VCaP (cell line): ENCODE results near the gene RNF14.

Experiments used
- H3K27ac ChIP-seq: fragments of 450-650 bp; 2 replicates; pipeline ENCODE4 v1.5.1; 2017
- TF ChIP-seq, protein P1 (sequence below): fragments of 450-650 bp; conservative IDR thresholded peaks from 2 replicates; pipeline ENCODE4 v1.5.1; 2017; ENCODE audit warnings: mild to moderate bottlenecking, moderate library complexity

RNF14 gene

DNA sequence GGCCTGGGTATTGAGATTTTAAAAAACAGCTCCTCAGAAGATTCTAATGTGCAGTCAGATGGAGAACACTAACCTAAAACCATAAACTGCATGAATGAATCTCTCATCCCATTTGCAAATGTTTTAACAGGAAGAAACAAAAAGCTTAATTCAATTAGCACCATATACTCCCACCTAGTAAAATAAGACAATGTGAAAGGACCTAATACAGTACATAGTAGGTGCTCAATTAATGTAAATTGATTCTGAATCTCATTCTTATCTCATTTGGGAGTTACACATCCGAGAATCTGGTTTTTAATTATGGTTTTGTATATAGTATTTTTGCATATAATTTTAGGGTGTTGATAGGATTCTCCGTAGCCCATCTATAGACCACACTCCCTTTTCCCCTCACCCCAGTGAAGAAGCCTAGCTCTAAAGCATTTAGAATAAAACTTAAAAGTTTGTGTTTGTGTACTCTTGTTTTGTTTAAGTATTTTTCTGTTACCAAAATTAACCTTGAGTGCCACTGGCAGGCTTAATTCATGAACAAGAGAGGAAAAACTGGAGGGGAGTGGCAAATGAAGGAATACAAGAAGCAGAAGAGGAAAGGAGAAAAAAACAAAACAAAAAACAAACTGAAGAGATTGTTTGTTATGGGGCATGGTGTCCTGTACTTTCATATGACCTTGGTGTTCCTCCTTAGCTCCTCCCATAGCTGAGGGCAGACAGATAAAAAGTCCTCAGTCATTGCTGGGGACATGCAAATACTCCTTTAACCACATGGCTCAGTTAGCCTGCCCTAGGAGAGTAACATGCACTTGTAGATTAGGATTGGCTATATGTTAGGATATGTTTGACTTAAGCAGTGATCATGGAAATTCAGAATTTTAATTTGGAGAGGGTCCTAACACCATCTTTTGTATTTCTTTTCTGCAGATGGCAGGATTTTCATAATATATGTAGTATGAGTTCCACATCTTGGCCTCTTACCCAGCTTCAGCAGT, 1.2 kb downstream of the RNF14 start:
- H3K27ac ChIP-seq = peak overlapping the region; percentile 90
- TF ChIP-seq, protein P1, sequence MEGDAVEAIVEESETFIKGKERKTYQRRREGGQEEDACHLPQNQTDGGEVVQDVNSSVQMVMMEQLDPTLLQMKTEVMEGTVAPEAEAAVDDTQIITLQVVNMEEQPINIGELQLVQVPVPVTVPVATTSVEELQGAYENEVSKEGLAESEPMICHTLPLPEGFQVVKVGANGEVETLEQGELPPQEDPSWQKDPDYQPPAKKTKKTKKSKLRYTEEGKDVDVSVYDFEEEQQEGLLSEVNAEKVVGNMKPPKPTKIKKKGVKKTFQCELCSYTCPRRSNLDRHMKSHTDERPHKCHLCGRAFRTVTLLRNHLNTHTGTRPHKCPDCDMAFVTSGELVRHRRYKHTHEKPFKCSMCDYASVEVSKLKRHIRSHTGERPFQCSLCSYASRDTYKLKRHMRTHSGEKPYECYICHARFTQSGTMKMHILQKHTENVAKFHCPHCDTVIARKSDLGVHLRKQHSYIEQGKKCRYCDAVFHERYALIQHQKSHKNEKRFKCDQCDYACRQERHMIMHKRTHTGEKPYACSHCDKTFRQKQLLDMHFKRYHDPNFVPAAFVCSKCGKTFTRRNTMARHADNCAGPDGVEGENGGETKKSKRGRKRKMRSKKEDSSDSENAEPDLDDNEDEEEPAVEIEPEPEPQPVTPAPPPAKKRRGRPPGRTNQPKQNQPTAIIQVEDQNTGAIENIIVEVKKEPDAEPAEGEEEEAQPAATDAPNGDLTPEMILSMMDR = no peak

DNA sequence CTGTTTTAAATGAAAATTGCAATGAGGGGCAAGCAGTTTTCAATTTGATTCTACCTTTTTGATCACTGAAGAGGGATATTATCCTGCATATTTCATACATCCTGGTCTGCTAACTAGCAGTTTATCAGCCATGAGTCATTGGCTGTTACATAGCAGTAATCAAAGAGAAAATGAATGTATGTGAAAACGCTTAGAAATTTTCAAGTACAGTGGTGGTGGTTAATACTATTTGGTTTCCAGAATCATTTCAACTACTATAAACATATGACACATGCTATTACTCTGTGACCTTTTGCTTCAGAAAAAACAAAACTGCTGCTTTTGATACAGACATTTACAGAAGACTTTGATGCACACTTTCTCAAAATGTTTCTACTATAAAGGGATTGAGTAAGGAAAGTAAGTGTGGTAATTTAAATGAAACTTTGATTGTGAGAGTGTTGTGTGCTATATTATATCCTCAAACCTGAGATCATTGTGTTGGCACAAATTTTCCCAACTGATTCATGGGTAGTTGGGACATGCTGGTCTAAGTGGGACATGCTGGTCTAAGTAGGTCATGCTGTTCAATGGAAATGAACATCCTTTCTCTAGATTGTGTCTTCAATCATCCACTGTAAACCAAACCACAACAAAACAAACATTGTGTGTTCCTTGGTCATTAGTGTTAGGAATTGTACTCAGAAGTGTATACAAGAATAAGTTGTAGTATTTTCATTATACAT, 5.1 kb downstream of the RNF14 start:
- TF ChIP-seq, protein P1 = no peak
- H3K27ac ChIP-seq = no peak overlapping the region

DNA sequence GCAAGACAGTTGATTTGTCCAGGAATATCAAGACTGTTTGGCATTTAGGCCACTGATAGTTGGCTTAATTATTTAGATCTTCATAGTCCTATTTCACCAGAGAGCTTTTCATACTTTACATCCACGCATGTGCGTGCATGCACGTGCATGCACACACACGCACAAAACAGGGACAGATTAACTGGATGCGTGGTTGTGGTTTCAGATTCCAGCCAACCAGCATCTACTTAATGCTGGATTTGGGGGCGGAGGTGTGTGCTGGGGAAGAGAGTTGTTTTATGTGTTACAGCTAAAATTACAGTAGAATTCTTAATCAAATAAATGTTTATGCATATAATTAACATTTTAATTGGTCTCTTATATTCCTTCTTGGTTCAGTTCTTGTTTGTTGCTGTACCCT, 7.3 kb downstream of the RNF14 start:
- TF ChIP-seq, protein P1 = no peak
- H3K27ac ChIP-seq = peak overlapping the region; percentile 74

DNA sequence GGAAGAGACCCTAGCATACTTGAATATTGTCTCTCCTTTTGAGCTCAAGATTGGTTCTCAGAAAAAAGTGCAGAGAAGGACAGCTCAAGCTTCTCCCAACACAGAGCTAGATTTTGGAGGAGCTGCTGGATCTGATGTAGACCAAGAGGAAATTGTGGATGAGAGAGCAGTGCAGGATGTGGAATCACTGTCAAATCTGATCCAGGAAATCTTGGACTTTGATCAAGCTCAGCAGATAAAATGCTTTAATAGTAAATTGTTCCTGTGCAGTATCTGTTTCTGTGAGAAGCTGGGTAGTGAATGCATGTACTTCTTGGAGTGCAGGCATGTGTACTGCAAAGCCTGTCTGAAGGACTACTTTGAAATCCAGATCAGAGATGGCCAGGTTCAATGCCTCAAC, 9.5 kb downstream of the RNF14 start:
- TF ChIP-seq, protein P1 = no peak
- peak overlapping the region; percentile 74 for H3K27ac ChIP-seq

DNA sequence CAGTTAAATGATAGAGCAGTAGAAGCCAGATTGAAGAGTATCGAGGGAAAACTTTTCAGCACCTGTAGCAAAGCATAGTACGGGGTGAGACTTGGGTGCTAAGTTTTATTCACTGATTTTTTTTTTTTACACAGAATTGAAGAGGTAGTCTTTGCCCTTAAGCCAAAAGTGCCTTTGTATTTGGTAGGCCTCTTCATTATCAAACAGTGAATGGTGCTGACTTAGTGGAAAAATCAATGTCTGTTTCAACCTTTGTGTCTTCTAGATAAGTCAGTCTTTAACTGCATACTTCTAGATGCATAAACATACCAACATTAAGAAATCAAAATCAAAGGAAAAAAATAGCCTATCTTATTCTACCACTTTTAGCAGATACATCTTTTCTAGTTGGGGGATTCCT, 13.7 kb downstream of the RNF14 start:
- TF ChIP-seq, protein P1 = no peak
- H3K27ac ChIP-seq = no peak overlapping the region

DNA sequence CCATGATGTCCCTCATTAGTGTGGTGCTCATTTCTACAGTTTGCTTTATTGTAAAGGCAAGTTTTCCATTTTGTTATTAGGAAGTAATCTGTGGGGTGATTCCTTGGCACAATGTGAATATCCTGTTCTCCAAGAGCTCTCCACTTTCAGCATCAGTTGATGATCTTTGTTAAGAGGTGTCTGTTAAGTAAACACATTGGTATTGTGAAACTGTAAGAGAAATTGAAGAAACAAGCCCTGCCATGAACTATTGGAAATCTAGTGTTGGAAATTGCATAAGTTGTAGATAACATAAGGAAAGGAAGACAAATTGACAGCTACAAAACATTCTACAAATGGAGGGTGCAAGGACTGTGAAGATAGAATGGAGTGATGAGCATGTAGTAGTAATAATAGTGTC, 17.2 kb downstream of the RNF14 start:
- TF ChIP-seq, protein P1 = no peak
- no peak overlapping the region for H3K27ac ChIP-seq

DNA sequence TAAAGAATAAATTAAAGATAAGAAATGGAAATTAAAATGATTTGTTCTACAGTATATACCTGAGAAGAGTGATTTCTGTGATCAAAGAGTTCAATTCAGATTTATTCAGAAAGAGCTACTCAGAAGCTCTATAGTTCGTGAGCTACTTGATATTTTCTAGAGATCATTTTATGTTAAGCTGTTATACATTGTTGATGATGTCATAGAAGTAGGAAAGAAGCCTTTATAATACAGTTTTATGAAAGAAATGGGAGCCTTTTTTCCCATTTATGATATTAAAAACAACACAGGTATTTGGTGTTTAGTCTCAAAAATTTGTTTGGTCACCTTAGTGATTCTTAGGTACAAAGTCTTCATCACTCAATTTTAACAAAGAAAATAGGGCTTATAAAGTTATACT, 20.8 kb downstream of the RNF14 start:
- TF ChIP-seq, protein P1 = no peak
- no peak overlapping the region for H3K27ac ChIP-seq
